Colon (tissue), 2 donors: ENCODE measurements around the gene LPAR1.

Experiments used
- FAIRE-seq: peaks from 2 replicates; lab custom pipeline; 2012; peaks lifted over from hg19 to GRCh38; lab: Jason Lieb, UNC
- donor health status: control.
- donor health status: control.

The LPAR1 gene

GRCh38 chr9:110999379-110999778 is 38.9 kb downstream of the LPAR1 start:
- no peak for FAIRE-seq

- FAIRE-seq, result no peak
Observed at GRCh38 chr9:110997847-110998246, 40.4 kb downstream of the LPAR1 start.

GRCh38 chr9:110996436-110997220 is 41.6 kb downstream of the LPAR1 start:
- FAIRE-seq, result no peak

GRCh38 chr9:110995420-110996340 is 42.6 kb downstream of the LPAR1 start:
- no peak for FAIRE-seq

- FAIRE-seq, result no peak
Observed at GRCh38 chr9:110994771-110995241, 43.5 kb downstream of the LPAR1 start.

GRCh38 chr9:110990481-110990880 is 47.8 kb downstream of the LPAR1 start:
- FAIRE-seq, result no peak

- no peak for FAIRE-seq
Observed at GRCh38 chr9:110986529-110986928, 51.7 kb downstream of the LPAR1 start.

GRCh38 chr9:110984890-110985437 is 53.3 kb downstream of the LPAR1 start:
- no peak for FAIRE-seq

- no peak for FAIRE-seq
Observed at GRCh38 chr9:110980261-110980660, 58.0 kb downstream of the LPAR1 start.

- FAIRE-seq, result no peak
Observed at GRCh38 chr9:110979636-110980035, 58.6 kb downstream of the LPAR1 start.

- no peak for FAIRE-seq
Observed at GRCh38 chr9:110978516-110978915, 59.8 kb downstream of the LPAR1 start.

- no peak for FAIRE-seq
Observed at GRCh38 chr9:110977259-110977709, 61.0 kb downstream of the LPAR1 start.

- no peak for FAIRE-seq
Observed at GRCh38 chr9:110975969-110976368, 62.3 kb downstream of the LPAR1 start.

GRCh38 chr9:110975278-110975677 is 63.0 kb downstream of the LPAR1 start:
- FAIRE-seq, result no peak

GRCh38 chr9:110971705-110972104 is 66.6 kb downstream of the LPAR1 start:
- no peak for FAIRE-seq

- FAIRE-seq, result no peak
Observed at GRCh38 chr9:110971234-110971633, 67.0 kb downstream of the LPAR1 start.

- FAIRE-seq, result no peak
Observed at GRCh38 chr9:110969971-110970386, 68.3 kb downstream of the LPAR1 start.

GRCh38 chr9:110968096-110968495 is 70.2 kb downstream of the LPAR1 start:
- no peak for FAIRE-seq

GRCh38 chr9:110967196-110967595 is 71.1 kb downstream of the LPAR1 start:
- FAIRE-seq, result no peak

GRCh38 chr9:110960288-110960687 is 78.0 kb downstream of the LPAR1 start:
- no peak for FAIRE-seq

- FAIRE-seq, result no peak
Observed at GRCh38 chr9:110958847-110959246, 79.4 kb downstream of the LPAR1 start.

- FAIRE-seq, result no peak
Observed at GRCh38 chr9:110954822-110955291, 83.4 kb downstream of the LPAR1 start.

- FAIRE-seq, result no peak
Observed at GRCh38 chr9:110952540-110952859, 85.8 kb downstream of the LPAR1 start.
